ENCODE data around the gene GSDME. TPM values are rescaled to one million over a fixed set of nuclear protein-coding genes. Genes with fewer than 3 reads are reported as not detected.

GSDME gene
- polyA plus RNA-seq, 3 donors from 2014 or later: 0.10 TPM; not detected in 2

GRCh38 chr7:24706211-24707170, 50.8 kb downstream of the GSDME start:
- Mint-ChIP-seq H3K27me3 (ENCODE audit: low read depth in 3 of 3) (peaks cover 0 to 2% (median 0%) of the 10 kb centered on the region in 3 donors), H3K27ac (no peak overlapping the region), H3K36me3 (no peaks in the 10 kb centered on the region), H3K4me1 (peaks cover 7% of the 10 kb centered on the region in 2 donors), H3K9me3 (peaks cover 0 to 2% (median 0%) of the 10 kb centered on the region in 6 donors), H3K4me3 (no peak overlapping the region)
- no peak for DNase-seq

DNA sequence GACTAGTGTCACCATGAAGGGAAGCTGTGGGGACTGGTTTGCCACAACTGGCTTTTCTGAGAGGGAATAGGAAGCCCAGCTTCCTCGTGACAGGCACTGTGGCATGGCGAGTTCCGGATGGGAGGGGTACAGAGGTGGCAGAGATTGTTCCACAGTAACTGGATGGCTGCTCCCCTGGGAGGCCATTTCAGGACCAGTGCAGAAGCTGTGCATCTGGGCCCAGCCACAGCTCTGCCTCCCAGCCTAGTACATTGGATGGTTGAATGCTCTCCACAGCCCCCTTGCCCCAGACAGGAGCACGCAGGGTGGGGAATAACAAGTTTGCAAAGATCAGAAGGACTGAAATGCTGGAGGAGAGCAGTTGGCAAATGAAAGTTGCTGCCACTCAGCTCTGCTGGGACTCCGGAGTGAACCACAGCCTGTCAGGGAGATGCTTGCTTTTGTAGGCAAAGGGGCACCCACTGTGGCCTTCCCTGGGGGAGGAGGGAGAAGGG, 51.8 kb downstream of the GSDME start:
- H3K27ac Mint-ChIP-seq: peak overlapping the region in 1 of 6 donors; percentile 15
- H3K27me3 Mint-ChIP-seq (ENCODE audit: low read depth in 3 of 3): peaks cover 0 to 2% (median 0%) of the 10 kb centered on the region in 3 donors
- peaks cover 7% of the 10 kb centered on the region in 2 donors for H3K4me1 Mint-ChIP-seq
- H3K4me3 Mint-ChIP-seq: no peak overlapping the region
- DNase-seq: no peak
- peaks cover 0 to 2% (median 0%) of the 10 kb centered on the region in 6 donors for H3K9me3 Mint-ChIP-seq
- H3K36me3 Mint-ChIP-seq: no peaks in the 10 kb centered on the region

DNA sequence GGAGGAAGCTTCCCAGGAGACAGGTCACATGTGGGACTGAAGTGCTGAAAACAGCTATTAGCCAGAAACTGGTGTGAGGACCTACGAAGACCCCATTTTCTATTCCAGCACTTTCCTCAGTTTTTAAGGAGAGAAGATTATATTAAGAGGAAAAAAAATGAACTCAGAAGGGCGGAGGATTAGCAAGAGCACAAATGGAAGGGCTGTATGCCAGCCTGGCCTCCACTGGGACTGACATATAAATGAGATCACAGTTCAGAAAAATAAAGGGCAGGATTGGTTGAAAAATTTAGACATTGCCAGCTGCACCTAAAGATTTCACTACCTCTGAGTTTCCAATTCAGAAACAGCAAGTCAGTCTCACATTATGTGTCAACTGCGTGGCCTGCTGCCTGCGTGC, 53.0 kb downstream of the GSDME start:
- Mint-ChIP-seq H3K4me3 (no peak overlapping the region), H3K27ac (no peak overlapping the region), H3K9me3 (peaks cover 0 to 2% (median 0%) of the 10 kb centered on the region in 6 donors), H3K36me3 (peaks cover 0 to 5% (median 3%) of the 10 kb centered on the region in 3 donors), H3K27me3 (ENCODE audit: low read depth in 3 of 3) (peaks cover 0 to 2% (median 0%) of the 10 kb centered on the region in 3 donors), H3K4me1 (peaks cover 7% of the 10 kb centered on the region in 2 donors)
- DNase-seq: no peak

DNA sequence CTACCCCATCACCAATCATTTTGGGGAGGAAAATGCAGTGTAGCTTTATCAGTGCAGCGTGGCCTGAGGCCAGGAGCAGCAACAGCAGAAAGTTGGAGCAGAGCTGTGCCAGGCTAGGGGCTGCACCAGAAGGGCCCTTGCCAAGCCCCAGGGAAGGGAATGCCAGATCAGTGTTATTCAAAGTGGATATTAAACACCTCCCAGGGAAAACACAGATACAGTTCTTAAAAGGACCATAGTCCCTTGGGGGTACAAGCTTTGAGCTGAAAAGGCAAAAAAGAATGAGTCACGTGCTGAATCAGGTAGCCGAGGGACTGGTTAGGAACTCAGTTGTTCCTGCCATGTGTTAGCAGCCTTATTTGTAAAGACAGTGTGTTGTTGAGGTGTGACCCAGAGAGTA, 54.0 kb downstream of the GSDME start:
- peaks cover 7% of the 10 kb centered on the region in 2 donors for H3K4me1 Mint-ChIP-seq
- H3K4me3 Mint-ChIP-seq: no peak overlapping the region
- DNase-seq: no peak
- H3K27me3 Mint-ChIP-seq (ENCODE audit: low read depth in 3 of 3): peaks cover 0 to 2% (median 0%) of the 10 kb centered on the region in 3 donors
- H3K9me3 Mint-ChIP-seq: no peaks in the 10 kb centered on the region
- H3K36me3 Mint-ChIP-seq: peaks cover 0 to 5% (median 3%) of the 10 kb centered on the region in 3 donors
- no peak overlapping the region for H3K27ac Mint-ChIP-seq

DNA sequence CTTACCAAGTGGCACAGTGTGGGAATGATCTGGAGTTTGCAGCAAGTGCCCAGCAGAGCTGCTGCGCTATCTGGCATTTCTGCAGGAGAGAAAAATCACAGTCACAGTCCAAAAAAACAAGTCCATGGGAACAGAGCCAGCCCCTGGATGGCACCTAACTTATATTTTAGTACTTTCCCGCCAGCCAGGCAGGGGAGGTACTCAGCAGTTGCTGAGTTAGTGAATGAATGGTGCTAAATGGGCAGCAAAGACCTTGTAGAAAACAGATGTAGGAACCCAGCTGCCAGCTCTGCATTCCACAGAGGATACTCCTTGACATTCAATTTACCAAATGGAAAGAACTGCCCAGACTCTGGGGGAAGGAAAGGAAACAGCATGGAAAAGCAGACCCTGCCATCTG, 54.5 kb downstream of the GSDME start:
- Mint-ChIP-seq H3K9me3 (no peaks in the 10 kb centered on the region), H3K4me1 (peaks cover 7% of the 10 kb centered on the region in 2 donors), H3K27ac (no peak overlapping the region), H3K36me3 (peaks cover 0 to 5% (median 3%) of the 10 kb centered on the region in 3 donors), H3K4me3 (no peak overlapping the region), H3K27me3 (ENCODE audit: low read depth in 3 of 3) (peaks cover 0 to 2% (median 0%) of the 10 kb centered on the region in 3 donors)
- DNase-seq: no peak

GRCh38 chr7:24701261-24702235, 55.7 kb downstream of the GSDME start:
- Mint-ChIP-seq H3K36me3 (peaks cover 0 to 8% (median 3%) of the 10 kb centered on the region in 3 donors), H3K4me3 (no peak overlapping the region), H3K9me3 (no peaks in the 10 kb centered on the region), H3K27me3 (ENCODE audit: low read depth in 3 of 3) (peaks cover 0 to 2% (median 0%) of the 10 kb centered on the region in 3 donors), H3K4me1 (peaks cover 7% of the 10 kb centered on the region in 2 donors), H3K27ac (no peak overlapping the region)
- DNase-seq: no peak

- Mint-ChIP-seq H3K36me3 (peaks cover 0 to 8% (median 3%) of the 10 kb centered on the region in 3 donors), H3K27ac (no peak overlapping the region), H3K4me3 (no peak overlapping the region), H3K4me1 (peaks cover 7% of the 10 kb centered on the region in 2 donors), H3K27me3 (ENCODE audit: low read depth in 3 of 3) (peaks cover 0 to 2% (median 0%) of the 10 kb centered on the region in 3 donors), H3K9me3 (no peaks in the 10 kb centered on the region)
- no peak for DNase-seq
Measured at GRCh38 chr7:24700521-24701260, 56.6 kb downstream of the GSDME start.

GRCh38 chr7:24698531-24699266, 58.6 kb downstream of the GSDME start:
- peaks cover 0 to 8% (median 8%) of the 10 kb centered on the region in 3 donors for H3K36me3 Mint-ChIP-seq
- H3K27ac Mint-ChIP-seq: no peak overlapping the region
- no peaks in the 10 kb centered on the region for H3K27me3 Mint-ChIP-seq (ENCODE audit: low read depth in 3 of 3)
- no peak overlapping the region for H3K4me3 Mint-ChIP-seq
- H3K4me1 Mint-ChIP-seq: no peaks in the 10 kb centered on the region
- H3K9me3 Mint-ChIP-seq: no peaks in the 10 kb centered on the region
- DNase-seq: no peak

DNA sequence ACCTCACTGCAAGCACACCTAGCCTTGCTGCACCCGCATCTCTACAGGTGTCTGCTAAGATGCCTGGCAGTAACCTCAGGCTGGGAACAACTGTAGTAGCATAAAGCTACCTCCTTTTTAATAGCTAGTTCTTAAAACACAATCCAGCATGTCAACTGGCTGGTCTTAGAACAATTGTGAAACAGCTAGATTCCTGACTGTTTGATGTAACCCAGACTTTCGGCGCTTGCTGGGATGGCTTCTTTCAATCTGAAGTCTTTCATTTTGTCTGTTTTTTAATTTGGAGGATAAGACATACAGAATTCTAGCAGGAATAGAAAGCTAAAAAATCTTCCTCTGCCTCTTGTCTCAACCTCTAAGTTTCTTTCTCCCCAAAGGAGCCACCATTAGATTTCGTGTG, 59.8 kb downstream of the GSDME start:
- Mint-ChIP-seq H3K4me1 (no peaks in the 10 kb centered on the region), H3K36me3 (peaks cover 0 to 8% (median 8%) of the 10 kb centered on the region in 3 donors)

DNA sequence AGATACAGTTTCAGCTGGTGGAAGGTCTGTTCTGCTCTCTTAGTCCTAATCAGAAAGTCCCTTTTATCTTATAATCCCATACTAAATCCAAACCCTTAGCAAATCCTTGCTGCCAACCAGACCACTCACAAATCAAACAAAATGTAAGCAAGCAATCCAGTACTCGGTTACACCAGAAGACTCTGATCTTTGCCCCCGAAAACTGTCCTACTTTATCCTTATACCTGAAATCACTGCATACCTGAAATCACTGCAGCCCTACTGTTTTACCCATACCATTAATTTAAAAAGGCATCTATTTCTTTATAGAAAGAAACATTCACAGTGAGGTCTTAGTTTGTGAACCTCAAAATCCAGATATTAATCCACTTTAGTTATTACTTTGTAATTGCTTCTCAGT, 64.7 kb downstream of the GSDME start:
- Mint-ChIP-seq H3K9me3 (no peaks in the 10 kb centered on the region), H3K27ac (no peak overlapping the region), H3K4me3 (no peak overlapping the region), H3K36me3 (peaks cover 0 to 5% (median 3%) of the 10 kb centered on the region in 3 donors), H3K4me1 (no peaks in the 10 kb centered on the region), H3K27me3 (ENCODE audit: low read depth in 3 of 3) (no peaks in the 10 kb centered on the region)
- DNase-seq: no peak

More for the DNA sequence above, 59.8 kb downstream of the GSDME start:
- Mint-ChIP-seq H3K27me3 (ENCODE audit: low read depth in 3 of 3) (no peaks in the 10 kb centered on the region), H3K4me3 (no peak overlapping the region), H3K9me3 (no peaks in the 10 kb centered on the region), H3K27ac (no peak overlapping the region)
- no peak for DNase-seq

- no peaks in the 10 kb centered on the region for H3K4me1 Mint-ChIP-seq
- H3K27me3 Mint-ChIP-seq (ENCODE audit: low read depth in 3 of 3): no peaks in the 10 kb centered on the region
- no peak for DNase-seq
- H3K36me3 Mint-ChIP-seq: peaks cover 0 to 8% (median 3%) of the 10 kb centered on the region in 3 donors
- H3K27ac Mint-ChIP-seq: no peak overlapping the region
- H3K4me3 Mint-ChIP-seq: no peak overlapping the region
- H3K9me3 Mint-ChIP-seq: no peaks in the 10 kb centered on the region
Measured at GRCh38 chr7:24690251-24690650, 67.0 kb downstream of the GSDME start.

GRCh38 chr7:24685708-24686107, 71.6 kb downstream of the GSDME start:
- no peaks in the 10 kb centered on the region for H3K4me1 Mint-ChIP-seq
- H3K9me3 Mint-ChIP-seq: no peaks in the 10 kb centered on the region
- no peak for DNase-seq
- no peak overlapping the region for H3K4me3 Mint-ChIP-seq
- no peaks in the 10 kb centered on the region for H3K27me3 Mint-ChIP-seq (ENCODE audit: low read depth in 3 of 3)
- H3K36me3 Mint-ChIP-seq: peaks cover 3 to 12% (median 12%) of the 10 kb centered on the region in 3 donors
- no peak overlapping the region for H3K27ac Mint-ChIP-seq
